HEK293 (cell line): Measurements from ENCODE around the gene LMF1.

Experiments
- CTCF ChIA-PET: fragments of 350-600 bp; formaldehyde crosslinking; extraction: SDS; loops from one replicate; lab custom pipeline; 2021; ENCODE audit warnings: antibody characterized with exemption; lab: Yijun Ruan, JAX
- POLR2A ChIA-PET: fragments of 300-600 bp; formaldehyde crosslinking; extraction: SDS; loops from one replicate; lab custom pipeline; 2020; ENCODE audit warnings: antibody characterized with exemption, inconsistent platforms; lab: Yijun Ruan, JAX
- H3K27ac ChIP-seq: fragments of 200-500 bp; sonication (Bioruptor generic); 2 replicates; pipeline ENCODE4 v1.5.1; 2014; ENCODE audit warnings: low read depth, low read length, control low read depth, inconsistent platforms; ENCODE audit errors: extremely low read depth
- H3K36me3 ChIP-seq, 2 experiments: fragments of 200-500 bp in 1 of 2; sonication (Bioruptor generic) in 1 of 2; 1 replicate in 1 of 2; 2 replicates in 1 of 2; pipeline ENCODE4 v1.5.1; 2014 to 2017; ENCODE audit warnings: inconsistent platforms in 2 of 2, low read length in 2 of 2; ENCODE audit not compliant: control insufficient read depth in 2 of 2, insufficient read depth in 1 of 2
- H3K4me1 ChIP-seq: fragments of 200-500 bp; sonication (Bioruptor generic); 2 replicates; pipeline ENCODE4 v1.5.1; 2014; ENCODE audit warnings: mild to moderate bottlenecking, low read length, inconsistent platforms; ENCODE audit not compliant: control insufficient read depth, insufficient read depth
- H3K4me3 ChIP-seq: 2 replicates; pipeline ENCODE4 v1.5.1; 2011; ENCODE audit warnings: low read depth, mild to moderate bottlenecking, control low read depth, low read length, moderate library complexity
- H3K9me3 ChIP-seq: fragments of 200-500 bp; sonication (Bioruptor generic); 2 replicates; pipeline ENCODE4 v1.5.1; 2014; ENCODE audit warnings: low read depth, low read length, inconsistent platforms; ENCODE audit not compliant: control insufficient read depth, insufficient read depth
- MZF1 ChIP-seq: fragments of 450-650 bp; formaldehyde crosslinking; IDR thresholded peaks from 2 replicates; pipeline ENCODE4 v1.5.1; 2017; ENCODE audit warnings: missing biosample characterization, missing genetic modification characterization, borderline replicate concordance
- SCRT1 ChIP-seq: fragments of 450-650 bp; formaldehyde crosslinking; IDR thresholded peaks from 2 replicates; pipeline ENCODE4 v1.5.1; 2016; ENCODE audit warnings: missing biosample characterization, missing genetic modification characterization, borderline replicate concordance
- SCRT2 ChIP-seq: fragments of 450-650 bp; formaldehyde crosslinking; IDR thresholded peaks from 2 replicates; pipeline ENCODE4 v1.5.1; 2016; ENCODE audit warnings: missing biosample characterization, missing genetic modification characterization
- ZFHX2 ChIP-seq: fragments of 450-650 bp; formaldehyde crosslinking; conservative IDR thresholded peaks from 2 replicates; pipeline ENCODE4 v1.5.1; 2016; ENCODE audit warnings: missing biosample characterization, missing genetic modification characterization
- ZFP3 ChIP-seq: fragments of 450-650 bp; formaldehyde crosslinking; IDR thresholded peaks from 2 replicates; pipeline ENCODE4 v1.5.1; 2016; ENCODE audit warnings: low read depth, missing biosample characterization, missing genetic modification characterization
- ZIC2 ChIP-seq: fragments of 450-650 bp; formaldehyde crosslinking; IDR thresholded peaks from 2 replicates; pipeline ENCODE4 v1.5.1; 2016; ENCODE audit warnings: missing biosample characterization, missing genetic modification characterization
- ZNF121 ChIP-seq: fragments of 450-650 bp; formaldehyde crosslinking; IDR thresholded peaks from 2 replicates; pipeline ENCODE4 v1.5.1; 2016; ENCODE audit warnings: missing biosample characterization, missing genetic modification characterization
- ZNF16 ChIP-seq: fragments of 450-650 bp; formaldehyde crosslinking; IDR thresholded peaks from 2 replicates; pipeline ENCODE4 v1.5.1; 2016; ENCODE audit warnings: low read depth, missing biosample characterization, missing genetic modification characterization
- ZNF274 ChIP-seq, 2 experiments: fragments of 200-500 bp in 1 of 2; fragments of 450-650 bp in 1 of 2; sonication (Bioruptor generic) in 1 of 2; formaldehyde crosslinking in 1 of 2; IDR thresholded peaks; 2 replicates each; pipeline versions ENCODE4 v1.5.1 to v1.6.1; 2014 to 2016; ENCODE audit warnings: borderline replicate concordance in 1 of 2, inconsistent platforms in 1 of 2, low read length in 1 of 2, missing biosample characterization in 1 of 2, missing genetic modification characterization in 1 of 2
- ZNF394 ChIP-seq: fragments of 450-650 bp; formaldehyde crosslinking; IDR thresholded peaks from 2 replicates; pipeline ENCODE4 v1.5.1; 2016; ENCODE audit warnings: missing biosample characterization, missing genetic modification characterization, mild to moderate bottlenecking, moderate library complexity, borderline replicate concordance
- ZNF510 ChIP-seq: fragments of 450-650 bp; formaldehyde crosslinking; IDR thresholded peaks from 2 replicates; pipeline ENCODE4 v1.5.1; 2018; ENCODE audit warnings: mild to moderate bottlenecking, missing genetic modification characterization, missing biosample characterization; ENCODE audit not compliant: insufficient replicate concordance
- ZNF548 ChIP-seq: fragments of 450-650 bp; formaldehyde crosslinking; IDR thresholded peaks from 2 replicates; pipeline ENCODE4 v1.5.1; 2016; ENCODE audit warnings: missing biosample characterization, missing genetic modification characterization
- ZNF555 ChIP-seq: fragments of 450-650 bp; formaldehyde crosslinking; conservative IDR thresholded peaks from 2 replicates; pipeline ENCODE4 v1.5.1; 2017; ENCODE audit warnings: missing biosample characterization, mild to moderate bottlenecking, missing genetic modification characterization, inconsistent platforms
- ZNF561 ChIP-seq: fragments of 450-650 bp; IDR thresholded peaks from 2 replicates; pipeline ENCODE4 v1.5.1; 2018; ENCODE audit warnings: missing biosample characterization, missing genetic modification characterization, borderline replicate concordance
- ZNF701 ChIP-seq: fragments of 450-650 bp; formaldehyde crosslinking; IDR thresholded peaks from 2 replicates; pipeline ENCODE4 v1.5.1; 2016; ENCODE audit warnings: missing biosample characterization, missing genetic modification characterization
- ZNF747 ChIP-seq: fragments of 450-650 bp; formaldehyde crosslinking; IDR thresholded peaks from 2 replicates; pipeline ENCODE4 v1.5.1; 2016; ENCODE audit warnings: missing biosample characterization, missing genetic modification characterization
- ZNF777 ChIP-seq: fragments of 450-650 bp; formaldehyde crosslinking; IDR thresholded peaks from 2 replicates; pipeline ENCODE4 v1.5.1; 2017; ENCODE audit warnings: missing biosample characterization, missing genetic modification characterization, borderline replicate concordance
- TF ChIP-seq, protein P1 (sequence below): fragments of 450-650 bp; formaldehyde crosslinking; IDR thresholded peaks from 2 replicates; pipeline ENCODE4 v1.5.1; 2016; ENCODE audit warnings: missing biosample characterization, missing genetic modification characterization
- TF ChIP-seq, protein P2 (sequence below): fragments of 450-650 bp; formaldehyde crosslinking; IDR thresholded peaks from 2 replicates; pipeline ENCODE4 v1.5.1; 2016; ENCODE audit warnings: missing biosample characterization, missing genetic modification characterization

LMF1 gene

DNA sequence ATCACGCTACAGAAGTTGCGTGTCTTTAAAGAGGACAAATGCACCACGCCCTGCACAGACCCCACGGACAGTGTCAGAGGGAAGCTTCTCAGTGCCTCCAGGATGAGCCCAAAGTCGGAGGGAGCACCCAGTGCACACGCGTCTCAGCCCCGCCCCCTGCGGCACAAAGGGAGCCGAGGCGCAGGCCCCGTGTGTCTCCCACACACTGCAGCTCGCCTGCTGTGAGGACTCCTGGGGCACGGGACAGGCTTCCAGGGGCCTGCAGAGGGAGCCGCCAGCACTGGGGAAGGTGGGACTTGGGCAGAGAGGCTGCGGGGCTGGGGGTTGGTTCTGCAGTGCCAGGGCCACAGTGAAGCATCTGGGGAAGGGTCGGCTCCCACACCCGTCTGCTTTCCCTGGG is 77.4 kb downstream of the LMF1 start:
- POLR2A ChIA-PET: no interaction called here
- CTCF ChIA-PET: no interaction called here
- no peak overlapping the region for H3K4me3 ChIP-seq
- no peaks in the 10 kb centered on the region for H3K4me1 ChIP-seq
- no peak for TF ChIP-seq ZNF121
- TF ChIP-seq ZIC2 (tag by site-specific recombination): peak; percentile 57
- no peak for TF ChIP-seq ZNF777 (tag by site-specific recombination)
- TF ChIP-seq ZNF510 (tag by site-specific recombination): no peak
- TF ChIP-seq ZNF555 (tag by site-specific recombination): no peak
- TF ChIP-seq ZNF16 (tag by site-specific recombination): no peak
- no peak for TF ChIP-seq ZNF394 (tag by site-specific recombination)
- TF ChIP-seq SCRT1 (tag by site-specific recombination): no peak
- TF ChIP-seq ZNF747 (tag by site-specific recombination): no peak
- TF ChIP-seq, protein P1, sequence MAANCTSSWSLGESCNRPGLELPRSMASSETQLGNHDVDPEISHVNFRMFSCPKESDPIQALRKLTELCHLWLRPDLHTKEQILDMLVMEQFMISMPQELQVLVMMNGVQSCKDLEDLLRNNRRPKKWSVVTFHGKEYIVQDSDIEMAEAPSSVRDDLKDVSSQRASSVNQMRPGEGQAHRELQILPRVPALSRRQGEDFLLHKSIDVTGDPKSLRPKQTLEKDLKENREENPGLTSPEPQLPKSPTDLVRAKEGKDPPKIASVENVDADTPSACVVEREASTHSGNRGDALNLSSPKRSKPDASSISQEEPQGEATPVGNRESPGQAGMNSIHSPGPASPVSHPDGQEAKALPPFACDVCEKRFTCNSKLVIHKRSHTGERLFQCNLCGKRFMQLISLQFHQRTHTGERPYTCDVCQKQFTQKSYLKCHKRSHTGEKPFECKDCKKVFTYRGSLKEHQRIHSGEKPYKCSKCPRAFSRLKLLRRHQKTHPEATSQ (tag by site-specific recombination): no peak
- no peak for TF ChIP-seq ZNF274 (IDR thresholded peaks at IDR 0.05; ENCODE audit: low read length)
- TF ChIP-seq ZNF274 (tag by site-specific recombination; IDR thresholded peaks at IDR 0.05; ENCODE audit: borderline replicate concordance): no peak
- TF ChIP-seq ZFP3: no peak
- no peak for TF ChIP-seq ZNF561 (tag by site-specific recombination)
- no peak for TF ChIP-seq ZNF548 (tag by site-specific recombination)
- TF ChIP-seq ZFHX2 (tag by site-specific recombination): 0 out of 2 replicates have a peak, but pooled peaks have one; percentile 9
- no peaks in the 10 kb centered on the region for H3K36me3 ChIP-seq
- H3K27ac ChIP-seq: no peak overlapping the region
- no peaks in the 10 kb centered on the region for H3K9me3 ChIP-seq

DNA sequence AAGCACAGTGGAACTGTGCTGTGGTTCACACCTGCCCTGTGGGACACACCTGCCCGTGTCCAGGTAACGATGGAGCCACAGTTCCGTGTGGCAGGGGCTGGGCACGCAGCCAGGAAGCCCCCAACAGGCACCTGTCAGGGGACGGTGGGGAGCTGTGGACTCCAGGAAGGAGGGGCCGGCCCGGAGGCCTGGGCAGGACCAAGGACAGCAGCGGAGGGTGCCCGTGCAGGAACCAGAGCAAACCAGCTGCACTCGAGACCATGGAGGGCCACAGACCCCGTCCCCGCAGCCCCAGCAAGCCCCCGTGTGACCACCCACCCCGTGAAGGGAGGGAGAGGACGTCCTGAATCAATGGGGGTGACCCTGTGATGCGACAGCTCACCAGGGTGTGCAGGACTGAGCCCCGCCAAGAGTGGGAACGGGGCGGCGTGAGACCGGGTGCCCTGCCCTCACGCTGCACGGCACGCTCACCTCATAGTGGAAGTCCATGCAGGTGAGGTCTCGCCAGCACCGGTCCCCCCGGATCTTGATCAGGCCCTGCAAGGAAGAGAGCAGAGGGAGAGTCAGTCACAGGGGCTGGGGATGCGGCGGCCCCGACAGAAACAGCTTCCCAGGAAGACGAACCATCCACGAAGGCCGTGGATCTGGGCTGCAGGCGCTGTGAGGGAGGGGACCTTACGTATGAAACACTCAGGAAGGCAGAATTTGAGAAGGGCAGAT is 78.1 kb downstream of the LMF1 start:
- Histone ChIP-seq H3K27ac (no peak overlapping the region), H3K4me3 (no peak overlapping the region), H3K36me3 (no peaks in the 10 kb centered on the region), H3K9me3 (no peaks in the 10 kb centered on the region), H3K4me1 (no peaks in the 10 kb centered on the region)
- TF ChIP-seq SCRT2 (tag by site-specific recombination) (no peak), ZNF701 (tag by site-specific recombination) (no peak), MZF1 (tag by site-specific recombination) (no peak)
- TF ChIP-seq, protein P2, sequence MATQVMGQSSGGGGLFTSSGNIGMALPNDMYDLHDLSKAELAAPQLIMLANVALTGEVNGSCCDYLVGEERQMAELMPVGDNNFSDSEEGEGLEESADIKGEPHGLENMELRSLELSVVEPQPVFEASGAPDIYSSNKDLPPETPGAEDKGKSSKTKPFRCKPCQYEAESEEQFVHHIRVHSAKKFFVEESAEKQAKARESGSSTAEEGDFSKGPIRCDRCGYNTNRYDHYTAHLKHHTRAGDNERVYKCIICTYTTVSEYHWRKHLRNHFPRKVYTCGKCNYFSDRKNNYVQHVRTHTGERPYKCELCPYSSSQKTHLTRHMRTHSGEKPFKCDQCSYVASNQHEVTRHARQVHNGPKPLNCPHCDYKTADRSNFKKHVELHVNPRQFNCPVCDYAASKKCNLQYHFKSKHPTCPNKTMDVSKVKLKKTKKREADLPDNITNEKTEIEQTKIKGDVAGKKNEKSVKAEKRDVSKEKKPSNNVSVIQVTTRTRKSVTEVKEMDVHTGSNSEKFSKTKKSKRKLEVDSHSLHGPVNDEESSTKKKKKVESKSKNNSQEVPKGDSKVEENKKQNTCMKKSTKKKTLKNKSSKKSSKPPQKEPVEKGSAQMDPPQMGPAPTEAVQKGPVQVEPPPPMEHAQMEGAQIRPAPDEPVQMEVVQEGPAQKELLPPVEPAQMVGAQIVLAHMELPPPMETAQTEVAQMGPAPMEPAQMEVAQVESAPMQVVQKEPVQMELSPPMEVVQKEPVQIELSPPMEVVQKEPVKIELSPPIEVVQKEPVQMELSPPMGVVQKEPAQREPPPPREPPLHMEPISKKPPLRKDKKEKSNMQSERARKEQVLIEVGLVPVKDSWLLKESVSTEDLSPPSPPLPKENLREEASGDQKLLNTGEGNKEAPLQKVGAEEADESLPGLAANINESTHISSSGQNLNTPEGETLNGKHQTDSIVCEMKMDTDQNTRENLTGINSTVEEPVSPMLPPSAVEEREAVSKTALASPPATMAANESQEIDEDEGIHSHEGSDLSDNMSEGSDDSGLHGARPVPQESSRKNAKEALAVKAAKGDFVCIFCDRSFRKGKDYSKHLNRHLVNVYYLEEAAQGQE (tag by site-specific recombination): peak; percentile 96
- CTCF ChIA-PET: no interaction called here
- POLR2A ChIA-PET: no interaction called here
